Neural crest cell (in vitro differentiated cells): ENCODE data around the gene NDFIP1. TPM values are rescaled to one million over a fixed set of nuclear protein-coding genes. Genes with fewer than 3 reads are reported as not detected.

ENCODE experiments used
- DNase-seq: peaks from one replicate; pipeline ENCODE4 v3.0.0; 2021; ENCODE audit warnings: low read depth, mixed read lengths, low spot score
- H3K27ac Mint-ChIP-seq: one replicate; pipeline ENCODE4 v1.8.0; 2021; ENCODE audit warnings: mild to moderate bottlenecking, mixed read lengths; ENCODE audit not compliant: unreplicated experiment
- H3K27me3 Mint-ChIP-seq: 2 replicates; pipeline ENCODE4 v1.8.0; 2021; ENCODE audit warnings: low read depth, mild to moderate bottlenecking, mixed read lengths
- H3K36me3 Mint-ChIP-seq: 2 replicates; pipeline ENCODE4 v1.8.0; 2021; ENCODE audit warnings: low read depth, mild to moderate bottlenecking, mixed read lengths
- H3K4me1 Mint-ChIP-seq: 2 replicates; pipeline ENCODE4 v1.8.0; 2021; ENCODE audit warnings: mixed read lengths
- H3K4me3 Mint-ChIP-seq: one replicate; pipeline ENCODE4 v1.8.0; 2021; ENCODE audit warnings: mild to moderate bottlenecking, mixed read lengths
- H3K9me3 Mint-ChIP-seq: 2 replicates; pipeline ENCODE4 v1.8.0; 2021; ENCODE audit warnings: mixed read lengths
- CTCF ChIP-seq: fragments of 200-600 bp; sonication (generic); conservative IDR thresholded peaks from 2 replicates; pipeline ENCODE4 v1.5.0; 2021; ENCODE audit warnings: antibody characterized with exemption, mild to moderate bottlenecking
- total RNA-seq: library from RNA; stranded (reverse); gene quantifications from 2 replicates; pipeline ENCODE4 v1.2.1, GENCODE V29; 2021

Gene NDFIP1
- total RNA-seq, 1 donor from 2014 or later, result 43.4 TPM

- no peak for DNase-seq
- Mint-ChIP-seq H3K27me3 (no peaks in the 10 kb centered on the region), H3K9me3 (peaks cover 2% of the 10 kb centered on the region), H3K4me1 (peaks cover 27% of the 10 kb centered on the region), H3K4me3 (peak overlapping the region; percentile 95), H3K27ac (no peak overlapping the region), H3K36me3 (peaks cover 4% of the 10 kb centered on the region)
- TF ChIP-seq CTCF, result no peak
Measured at GRCh38 chr5:142110988-142111687, 2.6 kb downstream of the NDFIP1 start.

- TF ChIP-seq CTCF, result no peak
- Mint-ChIP-seq H3K27me3 (no peaks in the 10 kb centered on the region), H3K4me3 (no peak overlapping the region), H3K4me1 (peaks cover 22% of the 10 kb centered on the region), H3K27ac (no peak overlapping the region), H3K36me3 (peaks cover 4% of the 10 kb centered on the region), H3K9me3 (peaks cover 2% of the 10 kb centered on the region)
- DNase-seq, result no peak
Measured at GRCh38 chr5:142114687-142115086, 6.1 kb downstream of the NDFIP1 start.

- no peak for TF ChIP-seq CTCF
- Mint-ChIP-seq H3K4me1 (peaks cover 8% of the 10 kb centered on the region), H3K4me3 (no peak overlapping the region)
Measured at GRCh38 chr5:142115937-142116614, 7.5 kb downstream of the NDFIP1 start.

GRCh38 chr5:142117579-142118151 is 9.1 kb downstream of the NDFIP1 start:
- peaks cover 5% of the 10 kb centered on the region for H3K36me3 Mint-ChIP-seq
- no peak for DNase-seq
- peaks cover 2% of the 10 kb centered on the region for H3K9me3 Mint-ChIP-seq
- H3K4me1 Mint-ChIP-seq, result peaks cover 4% of the 10 kb centered on the region
- TF ChIP-seq CTCF, result no peak
- H3K27me3 Mint-ChIP-seq, result no peaks in the 10 kb centered on the region
- H3K27ac Mint-ChIP-seq, result no peak overlapping the region
- no peak overlapping the region for H3K4me3 Mint-ChIP-seq

More at GRCh38 chr5:142115937-142116614, 7.5 kb downstream of the NDFIP1 start:
- Mint-ChIP-seq H3K9me3 (peaks cover 2% of the 10 kb centered on the region), H3K27ac (no peak overlapping the region), H3K27me3 (no peaks in the 10 kb centered on the region), H3K36me3 (peaks cover 4% of the 10 kb centered on the region)
- no peak for DNase-seq

- no peak for DNase-seq
- H3K36me3 Mint-ChIP-seq, result peaks cover 3% of the 10 kb centered on the region
- no peak overlapping the region for H3K4me3 Mint-ChIP-seq
- no peak for TF ChIP-seq CTCF
- peaks cover 2% of the 10 kb centered on the region for H3K9me3 Mint-ChIP-seq
- no peaks in the 10 kb centered on the region for H3K27me3 Mint-ChIP-seq
- peak overlapping the region; percentile 24 for H3K27ac Mint-ChIP-seq
- no peaks in the 10 kb centered on the region for H3K4me1 Mint-ChIP-seq
Measured at GRCh38 chr5:142118155-142118686, 9.6 kb downstream of the NDFIP1 start.
